Activated naive CD8-positive, alpha-beta T cell (primary cell): ENCODE data around the gene TSNAXIP1.

Experiments used
- H3K27ac Mint-ChIP-seq: one replicate; pipeline ENCODE4 v1.8.0; 2021; ENCODE audit warnings: mixed read lengths
- H3K27me3 Mint-ChIP-seq: one replicate; pipeline ENCODE4 v1.8.0; 2021; ENCODE audit warnings: mixed read lengths
- H3K36me3 Mint-ChIP-seq: one replicate; pipeline ENCODE4 v1.8.0; 2021; ENCODE audit warnings: mixed read lengths
- H3K4me1 Mint-ChIP-seq: one replicate; pipeline ENCODE4 v1.8.0; 2021; ENCODE audit warnings: low read depth, mixed read lengths
- H3K4me3 Mint-ChIP-seq: one replicate; pipeline ENCODE4 v1.8.0; 2021; ENCODE audit warnings: mild to moderate bottlenecking, mixed read lengths
- H3K9me3 Mint-ChIP-seq: one replicate; pipeline ENCODE4 v1.8.0; 2021; ENCODE audit warnings: low read depth, mixed read lengths

Gene TSNAXIP1

DNA sequence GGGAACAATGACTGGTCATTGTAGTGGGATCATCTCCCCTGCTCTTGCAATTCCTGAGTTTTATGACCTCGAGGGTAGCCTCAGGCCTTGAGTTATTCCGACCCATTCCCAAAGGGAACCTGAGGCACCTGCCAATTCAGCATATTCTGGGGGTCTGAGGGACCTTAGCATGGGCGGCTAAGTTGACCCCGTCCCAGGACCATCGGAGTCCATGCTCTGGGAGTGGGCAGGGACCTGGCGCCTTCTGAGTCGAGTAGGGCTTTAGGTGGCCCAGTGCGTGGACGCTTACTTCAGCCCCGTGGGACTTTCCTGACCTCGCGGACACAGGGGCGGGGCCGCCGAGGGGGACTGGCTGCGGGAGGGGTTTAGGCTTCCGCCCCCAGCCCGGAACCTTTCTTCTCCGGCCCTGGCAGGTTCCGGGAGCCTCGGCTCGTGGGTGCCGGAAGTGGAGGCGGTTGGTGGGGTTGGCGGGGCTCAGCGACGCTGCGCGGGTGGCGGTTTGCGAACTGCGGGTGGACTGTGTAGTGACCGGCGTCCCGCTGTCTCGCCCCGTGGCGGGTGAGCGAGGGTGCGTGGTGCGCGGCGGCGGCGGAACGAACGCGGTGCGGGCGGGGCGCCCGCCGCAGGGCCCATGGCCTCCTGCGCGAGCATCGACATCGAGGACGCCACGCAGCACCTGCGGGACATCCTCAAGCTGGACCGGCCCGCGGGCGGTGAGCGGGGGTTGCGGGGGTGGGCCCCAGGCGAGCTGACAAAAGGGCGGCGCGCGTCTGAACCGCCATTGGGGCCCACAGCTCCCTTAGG lies 66.1 kb downstream of the TSNAXIP1 start, which contains the start of gene EDC4:
Gene EDC4, plus strand, starts transcription at position 422 of the 804 bp plus-strand sequence. Its CDS starts 210 bp downstream, at position 632.
- H3K9me3 Mint-ChIP-seq: no peaks in the 10 kb centered on the region
- peak within 1 kb of the TSS; percentile 89 for H3K27ac Mint-ChIP-seq
- no peaks in the 10 kb centered on the region for H3K27me3 Mint-ChIP-seq
- peak within 1 kb of the TSS; percentile 91 for H3K4me3 Mint-ChIP-seq
- H3K36me3 Mint-ChIP-seq: no peaks in the 10 kb centered on the region
- peaks cover 34% of the 10 kb centered on the region for H3K4me1 Mint-ChIP-seq

DNA sequence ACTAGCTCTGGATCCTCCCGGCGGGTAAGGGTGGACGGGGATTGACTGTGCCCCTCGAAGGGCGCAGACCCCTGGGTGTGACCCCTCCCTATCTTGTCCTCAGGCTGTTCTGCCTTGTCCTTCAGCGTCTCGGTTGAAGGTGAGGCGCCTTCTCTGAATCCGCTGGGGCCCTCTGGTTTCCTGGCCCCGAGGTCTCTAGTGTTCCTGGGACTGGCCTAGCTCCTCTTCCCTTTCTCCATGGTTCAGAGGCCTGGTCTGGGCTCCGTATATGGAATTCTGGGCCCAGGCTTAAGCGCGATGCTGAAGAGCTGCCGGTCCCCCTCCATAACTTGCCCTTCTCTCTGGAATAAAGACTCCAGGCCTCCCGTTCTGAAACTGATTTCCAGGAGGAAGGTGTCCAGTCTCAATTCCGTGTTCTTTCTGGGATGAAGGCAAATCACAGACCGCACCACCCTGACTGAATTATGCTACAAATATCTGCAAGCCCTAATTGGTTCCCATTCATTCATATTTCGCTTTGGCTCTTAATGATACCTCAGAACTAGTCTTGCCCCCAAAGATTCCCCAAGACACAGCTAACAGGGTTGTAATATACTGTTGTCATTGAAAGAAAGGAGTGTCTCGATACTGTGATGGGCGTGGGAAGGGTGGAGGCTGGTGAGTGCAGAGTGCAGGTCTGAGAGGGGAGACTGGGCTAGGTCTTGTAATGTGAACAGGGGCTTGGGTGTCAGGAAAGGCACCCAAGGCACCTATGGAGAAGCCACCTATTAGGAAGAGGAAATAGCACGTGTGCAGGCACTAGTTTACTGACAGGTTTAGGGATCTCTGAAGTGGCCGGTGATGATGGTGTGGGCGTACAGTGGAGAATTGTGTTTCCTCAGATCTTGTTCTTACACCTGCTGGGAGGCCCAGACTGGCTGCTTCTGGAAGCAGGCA lies 67.0 kb downstream of the TSNAXIP1 start:
- Mint-ChIP-seq H3K36me3 (no peaks in the 10 kb centered on the region), H3K4me1 (peaks cover 34% of the 10 kb centered on the region)

DNA sequence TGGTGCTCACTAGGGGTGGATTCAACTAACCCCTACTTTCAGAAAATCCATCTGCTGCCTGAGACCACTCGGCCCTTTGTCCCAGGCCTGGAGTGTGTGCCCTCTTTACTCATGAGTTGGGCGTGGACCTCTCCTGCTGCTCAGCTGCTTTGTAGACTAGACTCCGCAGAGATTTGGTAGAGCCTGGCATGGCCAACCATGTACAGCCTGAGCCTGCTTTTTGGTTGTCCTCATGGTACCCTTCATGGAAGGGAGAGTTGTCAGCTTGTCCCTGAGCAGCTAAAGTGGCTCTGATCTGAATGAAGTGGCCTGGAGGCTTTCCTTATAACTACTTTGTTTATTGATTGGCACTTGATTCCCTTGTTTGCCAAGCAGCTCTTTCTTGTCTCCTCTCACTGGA lies 67.7 kb downstream of the TSNAXIP1 start:
- Mint-ChIP-seq H3K27ac (peak overlapping the region; percentile 89), H3K4me1 (peaks cover 34% of the 10 kb centered on the region), H3K27me3 (no peaks in the 10 kb centered on the region), H3K9me3 (no peaks in the 10 kb centered on the region), H3K36me3 (no peaks in the 10 kb centered on the region), H3K4me3 (peak overlapping the region; percentile 91)

More for the DNA sequence above, 67.0 kb downstream of the TSNAXIP1 start:
- Mint-ChIP-seq H3K4me3 (peak overlapping the region; percentile 91), H3K27ac (peak overlapping the region; percentile 89), H3K27me3 (no peaks in the 10 kb centered on the region), H3K9me3 (no peaks in the 10 kb centered on the region)

DNA sequence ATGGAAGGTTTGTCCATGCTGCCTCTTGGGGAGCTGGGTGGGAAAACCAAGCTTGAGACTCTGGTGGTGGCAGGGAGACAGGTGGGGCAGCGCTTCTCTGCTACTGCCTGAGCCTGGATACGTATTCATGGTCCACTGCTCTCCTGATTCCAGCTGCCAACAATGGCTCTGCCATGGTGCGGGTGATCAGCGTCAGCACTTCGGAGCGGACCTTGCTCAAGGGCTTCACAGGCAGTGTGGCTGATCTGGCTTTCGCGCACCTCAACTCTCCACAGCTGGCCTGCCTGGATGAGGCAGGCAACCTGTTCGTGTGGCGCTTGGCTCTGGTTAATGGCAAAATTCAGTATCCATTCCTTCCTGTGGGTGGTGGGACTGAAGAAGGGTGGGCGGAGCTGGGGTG lies 70.4 kb downstream of the TSNAXIP1 start:
- Mint-ChIP-seq H3K36me3 (no peaks in the 10 kb centered on the region), H3K27me3 (no peaks in the 10 kb centered on the region)

More for the DNA sequence above, 70.4 kb downstream of the TSNAXIP1 start:
- Mint-ChIP-seq H3K4me3 (no peak overlapping the region), H3K27ac (no peak overlapping the region), H3K4me1 (peaks cover 34% of the 10 kb centered on the region), H3K9me3 (no peaks in the 10 kb centered on the region)
